HepG2 (cell line): ENCODE data around the gene ARPC1B. TPM values are rescaled to one million over a fixed set of nuclear protein-coding genes. Genes with fewer than 3 reads are reported as not detected.
A peak's percentile ranks its signal among the peaks of the same experiment; 100 is the strongest.

ENCODE experiments used
- AKAP8 ChIP-seq: sonication (generic); formaldehyde crosslinking; IDR thresholded peaks from 2 replicates; pipeline ENCODE4 v1.5.1; 2020; ENCODE audit warnings: mild to moderate bottlenecking, missing genetic modification reagents
- FOXO1 ChIP-seq: sonication (generic); formaldehyde crosslinking; IDR thresholded peaks from 2 replicates; pipeline ENCODE4 v1.4.0; 2020; ENCODE audit warnings: missing genetic modification reagents
- FOXP1 ChIP-seq, 2 experiments: fragments of 450-650 bp in 1 of 2; IDR thresholded peaks; 2 replicates each; pipeline ENCODE4 v1.6.1; 2017 to 2018; ENCODE audit warnings: antibody characterized with exemption in 1 of 2
- HMGXB3 ChIP-seq: sonication (generic); formaldehyde crosslinking; IDR thresholded peaks from 2 replicates; pipeline ENCODE4 v1.4.0; 2020; ENCODE audit warnings: missing genetic modification reagents, borderline replicate concordance
- KDM3A ChIP-seq: IDR thresholded peaks from 2 replicates; pipeline ENCODE4 v1.6.1; 2018; ENCODE audit warnings: low read depth, missing compliant biosample characterization
- MAFG ChIP-seq: sonication (generic); formaldehyde crosslinking; IDR thresholded peaks from 2 replicates; pipeline ENCODE4 v1.5.1; 2020; ENCODE audit warnings: mild to moderate bottlenecking, missing genetic modification reagents
- MBD4 ChIP-seq: IDR thresholded peaks from 2 replicates; pipeline ENCODE4 v1.6.1; 2012; ENCODE audit warnings: low read length, inconsistent platforms, borderline replicate concordance
- MLX ChIP-seq: IDR thresholded peaks from 2 replicates; pipeline ENCODE4 v1.6.1; 2016
- MXI1 ChIP-seq: IDR thresholded peaks from 3 replicates; pipeline ENCODE4 v1.6.1; 2012; ENCODE audit warnings: low read depth, low read length, inconsistent platforms, borderline replicate concordance
- NCOA2 ChIP-seq: sonication (generic); formaldehyde crosslinking; IDR thresholded peaks from 2 replicates; pipeline ENCODE4 v1.8.0; 2022; ENCODE audit warnings: inconsistent platforms
- NR2F6 ChIP-seq, 2 experiments: IDR thresholded peaks; 2 replicates each; pipeline ENCODE4 v1.6.1; 2016; ENCODE audit warnings: antibody characterized with exemption in 1 of 2, mild to moderate bottlenecking in 1 of 2
- POLR2AphosphoS5 ChIP-seq: IDR thresholded peaks from 2 replicates; pipeline ENCODE4 v1.6.1; 2012; ENCODE audit warnings: low read depth, low read length
- PRPF4 ChIP-seq: fragments of 200-400 bp; formaldehyde crosslinking; IDR thresholded peaks from 2 replicates; pipeline ENCODE4 v1.6.1; 2016; ENCODE audit warnings: low read length, low read depth; ENCODE audit not compliant: poor library complexity, severe bottlenecking
- ZFYVE20 ChIP-seq: sonication (generic); formaldehyde crosslinking; IDR thresholded peaks from 2 replicates; pipeline ENCODE4 v1.8.0; 2023; ENCODE audit warnings: low read depth, mild to moderate bottlenecking, moderate library complexity, missing genetic modification reagents, borderline replicate concordance
- ZHX1 ChIP-seq: sonication (generic); formaldehyde crosslinking; IDR thresholded peaks from 2 replicates; pipeline ENCODE4 v1.8.1; 2022; ENCODE audit warnings: low read depth, mild to moderate bottlenecking, missing genetic modification reagents
- ZNF143 ChIP-seq: sonication (generic); formaldehyde crosslinking; IDR thresholded peaks from 2 replicates; pipeline ENCODE4 v1.4.0; 2020; ENCODE audit warnings: missing genetic modification reagents
- ZNF17 ChIP-seq: sonication (generic); formaldehyde crosslinking; IDR thresholded peaks from 2 replicates; pipeline ENCODE4 v1.5.0; 2020; ENCODE audit warnings: mild to moderate bottlenecking, missing genetic modification reagents
- ZNF446 ChIP-seq: sonication (generic); formaldehyde crosslinking; IDR thresholded peaks from 2 replicates; pipeline ENCODE4 v1.5.0; 2020; ENCODE audit warnings: mild to moderate bottlenecking, missing genetic modification reagents
- ZNF510 ChIP-seq: sonication (generic); formaldehyde crosslinking; IDR thresholded peaks from 2 replicates; pipeline ENCODE4 v1.4.0; 2020; ENCODE audit warnings: low read depth, mild to moderate bottlenecking, missing genetic modification reagents
- ZNF549 ChIP-seq: sonication (generic); formaldehyde crosslinking; IDR thresholded peaks from 2 replicates; pipeline ENCODE4 v1.5.0; 2020; ENCODE audit warnings: missing genetic modification reagents
- ZNF670 ChIP-seq: sonication (generic); formaldehyde crosslinking; IDR thresholded peaks from 2 replicates; pipeline ENCODE4 v1.8.0; 2022; ENCODE audit warnings: mild to moderate bottlenecking, missing genetic modification reagents, borderline replicate concordance
- ZNF816 ChIP-seq: sonication (generic); formaldehyde crosslinking; IDR thresholded peaks from 2 replicates; pipeline ENCODE4 v1.8.0; 2022; ENCODE audit warnings: missing genetic modification reagents, mild to moderate bottlenecking, borderline replicate concordance
- polyA plus RNA-seq, 8 experiments: library from polyadenylated mRNA; depleted of rRNA in 3 of 8; stranded (reverse) in 7 of 8; unstranded in 1 of 8; fragments of >200 nt; fragmentation: Illumina TruSeq in 4 of 8; extraction: Trizol in 4 of 8; gene quantifications; 2 replicates each; pipeline versions ENCODE4 v1.2.1 to v1.2.3, GENCODE V29; 2011 to 2016; ENCODE audit warnings: low read depth in 4 of 8, missing spikeins in 1 of 8, mixed read lengths in 1 of 8; ENCODE audit not compliant: insufficient read depth in 1 of 8
- total RNA-seq, 5 experiments: library from RNA; depleted of rRNA; stranded (reverse); fragments of >200 nt; fragmentation: Illumina TruSeq; extraction: Trizol; gene quantifications; 2 replicates each; pipeline ENCODE4 v1.2.3, GENCODE V29; 2016; ENCODE audit warnings: low read depth in 1 of 5

The ARPC1B gene
- total and polyA plus RNA-seq, 2 of the 13 experiments (the other 11 are each of a cell fraction or from before 2014, with no cell fraction given) = 72.9 to 89.1 TPM

- TF ChIP-seq MLX (CRISPR knock-in tag) = peak; percentile 46; the same call in 1 of the 2 replicates
- 0 out of 2 replicates have a peak, but pooled peaks have one; percentile 64 for TF ChIP-seq ZNF549 (CRISPR knock-in tag)
- peak; percentile 45; the same call in 1 of the 2 replicates for TF ChIP-seq KDM3A (CRISPR knock-in tag)
- TF ChIP-seq MAFG (CRISPR knock-in tag) = no peak
- TF ChIP-seq ZFYVE20 (CRISPR knock-in tag) = no peak
- peak; percentile 69; the same call in 1 of the 2 replicates for TF ChIP-seq ZNF510 (CRISPR knock-in tag)
- TF ChIP-seq PRPF4 = no peak
- no peak for TF ChIP-seq MBD4
- peak; percentile 80; the same call in 1 of the 2 replicates for TF ChIP-seq ZNF670
- peak; percentile 88; the same call in 1 of the 3 replicates for TF ChIP-seq MXI1
- TF ChIP-seq ZNF143 (CRISPR knock-in tag) = no peak; the same call in 1 of the 2 replicates
- TF ChIP-seq ZNF446 (CRISPR knock-in tag) = no peak
- peak; percentile 43; the same call in 1 of the 2 replicates for TF ChIP-seq NCOA2 (CRISPR knock-in tag)
- TF ChIP-seq NR2F6 (IDR thresholded peaks at IDR 0.05) = no peak
- TF ChIP-seq NR2F6 (CRISPR knock-in tag; IDR thresholded peaks at IDR 0.05) = no peak
- TF ChIP-seq ZNF17 (CRISPR knock-in tag) = no peak
- no peak for TF ChIP-seq FOXP1 (IDR thresholded peaks at IDR 0.05)
- TF ChIP-seq FOXP1 (CRISPR knock-in tag; IDR thresholded peaks at IDR 0.05) = no peak
- TF ChIP-seq HMGXB3 = peak; percentile 73
- peak; percentile 91 for TF ChIP-seq POLR2AphosphoS5
- TF ChIP-seq ZHX1 (CRISPR knock-in tag) = no peak; the same call in 1 of the 2 replicates
- TF ChIP-seq ZNF816 (CRISPR knock-in tag) = no peak
- TF ChIP-seq AKAP8 = peak; percentile 41
- peak; percentile 30; the same call in 1 of the 2 replicates for TF ChIP-seq FOXO1
These were observed 34.1 kb downstream of the ARPC1B start, which contains the start of the genes BUD31 and PDAP1 (continued) for GRCh38 chr7:99408379-99409191.
